NB4 (cell line): ENCODE measurements around the gene KRT79.

Experiments
- DNase-seq: peaks from one replicate; pipeline ENCODE4 v3.0.0; 2010; ENCODE audit warnings: low read depth
- H3K4me3 ChIP-seq: one replicate; pipeline ENCODE4 v1.5.1; 2011; ENCODE audit warnings: mild to moderate bottlenecking, low read depth, low read length, moderate library complexity
- CTCF ChIP-seq: IDR thresholded peaks from one replicate; pipeline ENCODE4 v1.5.1; 2012; ENCODE audit warnings: low read depth, low read length
- MAX ChIP-seq: IDR thresholded peaks from 2 replicates; pipeline ENCODE4 v1.6.1; 2011; ENCODE audit warnings: low read depth, low read length
- MYC ChIP-seq: IDR thresholded peaks from 2 replicates; pipeline ENCODE4 v1.6.1; 2011; ENCODE audit warnings: low read depth, low read length
- POLR2A ChIP-seq: IDR thresholded peaks from 2 replicates; pipeline ENCODE4 v1.6.1; 2011; ENCODE audit warnings: mild to moderate bottlenecking; ENCODE audit not compliant: insufficient read length; ENCODE audit errors: extremely low read depth

The KRT79 gene

GRCh38 chr12:52829986-52830770 is 3.9 kb downstream of the KRT79 start:
- H3K4me3 ChIP-seq = no peak overlapping the region
- no peak for TF ChIP-seq MYC
- TF ChIP-seq CTCF = no peak
- TF ChIP-seq MAX = no peak
- TF ChIP-seq POLR2A = no peak
- DNase-seq = no peak

- H3K4me3 ChIP-seq = no peak overlapping the region
- DNase-seq = peak; percentile 33
- TF ChIP-seq CTCF (no peak), POLR2A (no peak), MYC (no peak), MAX (no peak)
Observed at GRCh38 chr12:52828591-52829021, 5.5 kb downstream of the KRT79 start.

- DNase-seq = no peak
- H3K4me3 ChIP-seq = no peak overlapping the region
- TF ChIP-seq POLR2A = no peak
- TF ChIP-seq MYC = no peak
- TF ChIP-seq CTCF = no peak
- no peak for TF ChIP-seq MAX
Observed at GRCh38 chr12:52828156-52828555, 6.0 kb downstream of the KRT79 start.

GRCh38 chr12:52827499-52828090 is 6.5 kb downstream of the KRT79 start:
- no peak for TF ChIP-seq CTCF
- no peak for TF ChIP-seq MYC
- TF ChIP-seq MAX = no peak
- no peak for TF ChIP-seq POLR2A
- H3K4me3 ChIP-seq = no peak overlapping the region
- no peak for DNase-seq

- no peak for DNase-seq
- TF ChIP-seq CTCF = no peak
- TF ChIP-seq MAX = no peak
- no peak overlapping the region for H3K4me3 ChIP-seq
Observed at GRCh38 chr12:52826611-52827498, 7.3 kb downstream of the KRT79 start.
